ENCODE results near the gene STK24.

Gene STK24

DNA sequence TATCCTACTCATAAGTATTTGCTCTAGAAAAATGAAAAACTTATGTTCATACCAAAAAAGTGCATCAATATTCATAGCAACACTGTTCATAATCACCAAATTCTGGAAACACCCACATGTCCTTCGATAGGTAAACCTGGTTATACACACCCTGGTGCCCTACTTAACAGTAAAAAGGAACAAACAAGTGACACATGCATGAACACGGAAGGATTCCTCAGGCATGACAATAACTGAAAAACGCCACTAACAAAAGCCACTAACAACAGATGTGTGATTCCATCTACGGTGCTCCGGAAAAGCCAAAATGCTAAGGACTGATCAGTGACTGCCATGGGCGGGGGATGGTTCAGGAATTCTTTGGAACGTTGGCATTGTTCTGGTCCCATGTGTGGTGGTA, 65.5 kb downstream of the STK24 start:
- TF ChIP-seq, protein P1, sequence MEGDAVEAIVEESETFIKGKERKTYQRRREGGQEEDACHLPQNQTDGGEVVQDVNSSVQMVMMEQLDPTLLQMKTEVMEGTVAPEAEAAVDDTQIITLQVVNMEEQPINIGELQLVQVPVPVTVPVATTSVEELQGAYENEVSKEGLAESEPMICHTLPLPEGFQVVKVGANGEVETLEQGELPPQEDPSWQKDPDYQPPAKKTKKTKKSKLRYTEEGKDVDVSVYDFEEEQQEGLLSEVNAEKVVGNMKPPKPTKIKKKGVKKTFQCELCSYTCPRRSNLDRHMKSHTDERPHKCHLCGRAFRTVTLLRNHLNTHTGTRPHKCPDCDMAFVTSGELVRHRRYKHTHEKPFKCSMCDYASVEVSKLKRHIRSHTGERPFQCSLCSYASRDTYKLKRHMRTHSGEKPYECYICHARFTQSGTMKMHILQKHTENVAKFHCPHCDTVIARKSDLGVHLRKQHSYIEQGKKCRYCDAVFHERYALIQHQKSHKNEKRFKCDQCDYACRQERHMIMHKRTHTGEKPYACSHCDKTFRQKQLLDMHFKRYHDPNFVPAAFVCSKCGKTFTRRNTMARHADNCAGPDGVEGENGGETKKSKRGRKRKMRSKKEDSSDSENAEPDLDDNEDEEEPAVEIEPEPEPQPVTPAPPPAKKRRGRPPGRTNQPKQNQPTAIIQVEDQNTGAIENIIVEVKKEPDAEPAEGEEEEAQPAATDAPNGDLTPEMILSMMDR (IDR thresholded peaks at IDR 0.05; ENCODE audit: low read length): no peak
- TF ChIP-seq EZH2phosphoT487 (IDR thresholded peaks at IDR 0.05; ENCODE audit: low read length): no peak
- TF ChIP-seq EZH2 (optimal IDR thresholded peaks at IDR 0.05; ENCODE audit: low read depth, low read length): no peak
- no peak overlapping the region for H2AFZ ChIP-seq (ENCODE audit: low read length)
- H4K20me1 ChIP-seq (ENCODE audit: insufficient read depth, low read length): peaks cover 36% of the 10 kb centered on the region
- no peaks in the 10 kb centered on the region for H3K9me2 ChIP-seq (replicated peaks; ENCODE audit: insufficient read depth, low read length)
- H3K4me3 ChIP-seq (ENCODE audit: low read length): no peak overlapping the region
- H3K4me2 ChIP-seq (ENCODE audit: low read depth, low read length): no peak overlapping the region
- H3K9ac ChIP-seq (ENCODE audit: low read length): no peak overlapping the region
- H3F3A ChIP-seq (ENCODE audit: insufficient read depth, low read length): no peaks in the 10 kb centered on the region
- no peaks in the 10 kb centered on the region for H3K36me3 ChIP-seq (replicated peaks; ENCODE audit: insufficient read depth, low read length)
- DNase-seq: no peak
- no peaks in the 10 kb centered on the region for H3K27me3 ChIP-seq (replicated peaks; ENCODE audit: insufficient read depth, low read length)
- H3K79me2 ChIP-seq (ENCODE audit: low read length): peaks cover 100% of the 10 kb centered on the region
- peaks cover 35% of the 10 kb centered on the region for H3K4me1 ChIP-seq (ENCODE audit: low read length)
- no peak overlapping the region for H3K27ac ChIP-seq (ENCODE audit: low read length)
- H3K9me3 ChIP-seq (replicated peaks; ENCODE audit: insufficient read depth, low read length): no peaks in the 10 kb centered on the region

DNA sequence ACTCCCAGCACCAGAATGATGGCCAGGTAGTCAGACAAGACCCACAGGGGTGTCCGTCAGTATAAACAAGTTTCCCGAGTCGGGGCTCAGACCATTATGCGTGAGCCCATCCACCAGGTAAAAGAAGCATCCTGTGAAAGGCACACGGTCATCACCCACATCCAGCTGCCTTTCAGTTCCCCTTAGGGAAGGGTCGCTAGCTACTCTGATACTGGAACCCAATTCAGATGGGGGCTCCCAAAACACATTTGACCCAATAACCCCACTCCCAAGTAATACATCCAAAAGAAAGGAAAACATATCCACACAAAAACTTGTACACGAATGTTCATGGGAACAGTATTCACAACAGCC, 66.8 kb downstream of the STK24 start:
- H3K36me3 ChIP-seq (replicated peaks; ENCODE audit: insufficient read depth, low read length): no peaks in the 10 kb centered on the region
- H3K9me3 ChIP-seq (replicated peaks; ENCODE audit: insufficient read depth, low read length): no peaks in the 10 kb centered on the region
- H2AFZ ChIP-seq (ENCODE audit: low read length): no peak overlapping the region
- no peak overlapping the region for H3K4me3 ChIP-seq (ENCODE audit: low read length)
- TF ChIP-seq EZH2 (optimal IDR thresholded peaks at IDR 0.05; ENCODE audit: low read depth, low read length) (no peak), EZH2phosphoT487 (IDR thresholded peaks at IDR 0.05; ENCODE audit: low read length) (no peak)
- TF ChIP-seq, protein P1 (IDR thresholded peaks at IDR 0.05; ENCODE audit: low read length): no peak
- H3F3A ChIP-seq (ENCODE audit: insufficient read depth, low read length): no peaks in the 10 kb centered on the region
- peaks cover 100% of the 10 kb centered on the region for H3K79me2 ChIP-seq (ENCODE audit: low read length)
- no peak overlapping the region for H3K27ac ChIP-seq (ENCODE audit: low read length)
- no peak for DNase-seq
- no peaks in the 10 kb centered on the region for H3K9me2 ChIP-seq (replicated peaks; ENCODE audit: insufficient read depth, low read length)
- H3K9ac ChIP-seq (ENCODE audit: low read length): no peak overlapping the region
- H3K4me2 ChIP-seq (ENCODE audit: low read depth, low read length): no peak overlapping the region
- H3K4me1 ChIP-seq (ENCODE audit: low read length): peaks cover 29% of the 10 kb centered on the region
- peaks cover 41% of the 10 kb centered on the region for H4K20me1 ChIP-seq (ENCODE audit: insufficient read depth, low read length)
- H3K27me3 ChIP-seq (replicated peaks; ENCODE audit: insufficient read depth, low read length): no peaks in the 10 kb centered on the region

DNA sequence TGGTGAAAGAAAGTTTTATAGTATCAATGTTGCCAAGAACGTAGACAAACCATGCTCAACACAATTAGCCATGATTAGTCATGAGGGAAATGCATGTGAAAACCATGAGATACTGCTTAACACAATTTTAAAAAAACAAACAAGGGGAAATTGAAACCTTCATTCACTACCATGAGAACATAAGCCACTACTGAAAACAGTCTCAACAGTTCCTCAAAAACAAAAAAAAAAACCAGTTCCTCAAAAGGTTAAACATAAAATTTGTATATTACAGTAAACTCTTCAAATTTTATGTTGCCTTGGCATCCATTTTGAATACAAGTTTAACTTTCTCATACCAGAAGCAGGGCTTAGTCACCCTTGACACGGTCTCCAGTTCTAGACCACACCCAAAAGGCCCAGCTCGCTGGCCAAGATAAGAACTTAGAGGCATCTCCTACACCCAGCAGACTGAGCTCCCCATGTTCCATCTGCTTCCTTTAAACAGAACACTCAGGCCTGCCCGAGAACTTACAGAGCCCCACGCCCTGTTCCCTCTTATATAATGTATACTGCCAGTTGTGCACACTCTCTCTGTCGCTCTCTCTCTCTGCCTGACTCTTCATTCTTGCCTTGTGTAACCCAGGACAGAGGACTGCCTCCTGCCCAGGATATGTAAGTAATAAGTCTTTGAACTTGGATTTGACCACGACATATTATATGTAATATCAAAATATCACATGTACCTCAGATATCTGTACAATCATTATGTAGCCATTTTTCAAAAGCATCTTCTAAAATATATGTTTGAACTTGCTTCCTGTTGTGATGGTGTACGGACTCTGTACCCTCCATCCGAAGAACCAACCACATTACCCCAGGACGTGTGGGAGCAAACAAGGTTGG, 67.4 kb downstream of the STK24 start:
- no peaks in the 10 kb centered on the region for H3K27me3 ChIP-seq (replicated peaks; ENCODE audit: insufficient read depth, low read length)
- no peaks in the 10 kb centered on the region for H3K9me3 ChIP-seq (replicated peaks; ENCODE audit: insufficient read depth, low read length)
- H3K9ac ChIP-seq (ENCODE audit: low read length): no peak overlapping the region
- H4K20me1 ChIP-seq (ENCODE audit: insufficient read depth, low read length): peaks cover 46% of the 10 kb centered on the region
- DNase-seq: no peak
- peaks cover 100% of the 10 kb centered on the region for H3K79me2 ChIP-seq (ENCODE audit: low read length)
- H3K4me2 ChIP-seq (ENCODE audit: low read depth, low read length): no peak overlapping the region
- no peak overlapping the region for H3K27ac ChIP-seq (ENCODE audit: low read length)
- no peak overlapping the region for H2AFZ ChIP-seq (ENCODE audit: low read length)
- TF ChIP-seq, protein P1 (IDR thresholded peaks at IDR 0.05; ENCODE audit: low read length): no peak
- TF ChIP-seq EZH2 (optimal IDR thresholded peaks at IDR 0.05; ENCODE audit: low read depth, low read length) (no peak), EZH2phosphoT487 (IDR thresholded peaks at IDR 0.05; ENCODE audit: low read length) (no peak)
- no peaks in the 10 kb centered on the region for H3F3A ChIP-seq (ENCODE audit: insufficient read depth, low read length)
- H3K4me3 ChIP-seq (ENCODE audit: low read length): no peak overlapping the region
- no peaks in the 10 kb centered on the region for H3K36me3 ChIP-seq (replicated peaks; ENCODE audit: insufficient read depth, low read length)
- no peaks in the 10 kb centered on the region for H3K9me2 ChIP-seq (replicated peaks; ENCODE audit: insufficient read depth, low read length)
- peaks cover 25% of the 10 kb centered on the region for H3K4me1 ChIP-seq (ENCODE audit: low read length)

All from MM.1S (cell line).